Activated CD4-positive, CD25-positive, alpha-beta regulatory T cell treated with anti-CD3 and anti-CD28 coated beads, Interleukin-2, amount 50 U/mL, for 24 hours (primary cell): ENCODE data around the gene KIF3A.

Experiments
- ATAC-seq, 2 donors: fragments of 150-1000 bp; cut with Tn5 transposase; one replicate each; pipeline ENCODE4 v1.10.0; 2021; ENCODE audit warnings: mild to moderate bottlenecking in 1 of 2, moderate library complexity in 1 of 2

KIF3A gene

DNA sequence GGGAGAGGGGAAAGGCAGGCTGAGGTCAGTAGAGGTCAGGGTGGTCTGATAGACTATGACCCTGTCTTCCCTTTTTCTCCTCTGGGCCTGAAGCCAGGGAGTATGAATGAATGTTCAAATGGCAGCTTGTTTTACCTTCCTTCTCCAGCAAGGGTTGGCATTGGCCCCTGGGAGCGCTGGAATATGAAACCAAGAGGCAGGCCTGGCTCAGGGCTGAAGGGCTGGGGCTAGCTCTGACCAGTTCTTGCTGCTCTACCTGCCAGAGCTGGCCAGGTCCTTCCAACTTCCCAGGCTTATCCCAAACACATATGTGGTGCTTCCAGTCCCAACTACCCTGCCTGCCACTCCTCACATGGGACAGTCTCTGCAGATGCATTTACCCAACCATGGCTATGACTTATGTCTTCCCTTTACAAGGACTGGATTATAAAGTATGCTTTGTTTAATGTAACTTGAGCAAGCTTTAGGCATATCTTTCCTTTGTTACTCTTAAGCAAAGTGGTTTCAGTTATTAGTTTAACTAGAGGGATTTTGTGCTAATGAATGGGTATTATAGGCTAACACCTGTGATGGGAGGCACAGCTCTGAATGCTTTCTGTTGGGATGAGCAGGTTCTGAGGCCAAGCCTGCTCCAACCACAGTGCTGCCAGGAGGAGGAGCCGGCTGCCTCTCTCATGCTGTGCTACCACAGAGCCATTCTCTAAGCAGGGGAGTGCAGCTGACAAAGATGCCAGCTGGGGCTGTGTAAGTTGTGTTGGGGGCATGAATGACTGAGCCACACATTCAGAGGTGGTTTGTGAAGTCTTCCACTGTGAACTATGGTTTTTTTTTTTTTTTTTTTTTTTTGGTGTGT lies 16.0 kb upstream of the KIF3A start:
- peak; percentile 29 to 36 for ATAC-seq

GRCh38 chr5:132752581-132753125 lies 15.3 kb upstream of the KIF3A start:
- ATAC-seq, result no peak

- no peak for ATAC-seq
Measured at GRCh38 chr5:132751971-132752580, 14.7 kb upstream of the KIF3A start.

GRCh38 chr5:132751444-132751843 lies 14.1 kb upstream of the KIF3A start:
- peak; percentile 53 to 65 for ATAC-seq

DNA sequence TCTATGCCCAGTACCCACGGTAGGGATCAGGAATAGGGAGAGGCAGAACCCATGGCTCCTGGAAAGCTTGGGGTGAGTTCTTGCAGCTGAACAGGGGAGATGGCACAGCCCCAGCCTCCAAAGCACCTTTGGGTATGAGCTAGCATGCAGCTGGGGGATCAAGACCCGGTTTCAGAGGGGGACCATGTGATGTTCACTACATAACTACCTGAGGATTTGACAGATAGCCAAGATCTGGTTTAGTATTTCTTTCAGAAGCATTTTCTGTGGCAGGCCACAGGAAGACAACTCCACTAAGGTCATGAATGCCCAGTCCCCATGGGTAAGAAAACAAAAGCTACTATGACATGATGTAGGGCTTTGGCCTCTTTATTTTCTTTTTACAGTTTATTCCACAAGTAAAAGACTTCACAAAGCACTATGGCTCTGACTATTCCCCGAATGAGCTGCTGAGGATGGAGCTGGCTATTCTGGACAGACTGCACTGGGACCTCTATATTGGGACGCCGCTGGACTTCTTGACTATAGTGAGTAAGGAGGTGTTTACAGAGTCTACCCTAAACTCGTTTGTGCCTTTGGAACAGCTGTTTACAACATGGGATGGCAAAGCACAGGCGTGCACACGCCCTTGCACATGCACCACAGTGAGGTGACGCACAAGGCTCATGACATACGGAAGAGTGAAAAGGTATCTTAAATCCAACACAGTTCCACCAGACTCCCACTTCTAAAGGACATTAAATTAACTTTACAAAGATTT lies 13.3 kb upstream of the KIF3A start:
- no peak for ATAC-seq

- no peak for ATAC-seq
Measured at GRCh38 chr5:132749506-132749905, 12.2 kb upstream of the KIF3A start.

DNA sequence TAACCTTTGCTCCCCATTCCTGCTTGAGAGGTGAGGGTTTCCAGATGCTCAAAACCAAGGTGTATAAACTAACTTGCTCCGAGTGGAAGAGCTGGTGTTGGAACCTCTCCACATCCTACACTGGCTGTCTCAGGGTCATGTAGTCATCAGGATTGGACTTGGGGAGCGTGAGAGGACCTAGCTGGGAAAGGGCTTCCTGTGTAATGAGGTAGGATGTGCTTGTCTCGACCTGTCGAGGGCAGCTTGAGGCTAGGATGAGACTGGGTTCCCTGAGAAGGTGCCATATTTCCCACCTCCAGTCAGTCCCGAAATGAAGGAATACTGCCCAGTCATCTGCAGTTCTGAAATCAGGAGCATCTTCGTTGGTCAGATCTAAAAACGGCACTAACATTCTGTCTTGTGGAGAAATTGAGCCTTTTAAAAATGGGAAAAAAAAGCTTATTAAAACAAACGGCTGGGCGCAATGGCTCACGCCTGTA lies 11.2 kb upstream of the KIF3A start:
- no peak for ATAC-seq

GRCh38 chr5:132747616-132748440 lies 10.5 kb upstream of the KIF3A start:
- peak; percentile 30 to 40 for ATAC-seq

- ATAC-seq, result peak; percentile 70 to 71
Measured at GRCh38 chr5:132746954-132747615, 9.7 kb upstream of the KIF3A start, which contains the start of gene CCNI2. Gene CCNI2 (plus strand): TSS chr5:132747426. CDS start chr5:132747496, 70 bp downstream.

- no peak for ATAC-seq
Measured at GRCh38 chr5:132746592-132746953, 9.2 kb upstream of the KIF3A start.

- ATAC-seq, result no peak
Measured at GRCh38 chr5:132744659-132745058, 7.3 kb upstream of the KIF3A start.

DNA sequence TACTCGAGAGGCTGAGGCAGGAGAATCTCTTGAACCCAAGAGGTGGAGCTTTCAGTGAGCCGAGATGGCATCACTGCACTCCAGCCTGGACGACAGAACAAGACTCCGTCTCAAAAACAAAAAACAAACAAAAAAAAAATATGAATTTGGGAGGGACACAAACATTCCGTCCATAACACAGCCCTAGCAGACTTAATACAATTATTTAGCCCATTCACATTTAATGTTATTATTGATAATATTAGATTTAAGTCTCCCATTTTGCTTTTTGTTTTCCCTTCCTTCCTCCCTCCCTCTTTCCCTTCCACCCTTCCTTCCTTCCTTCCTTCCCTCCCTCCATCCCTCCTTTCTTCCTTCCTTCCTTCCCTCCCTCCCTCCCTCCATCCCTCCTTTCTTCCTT lies 5.3 kb upstream of the KIF3A start:
- ATAC-seq, result no peak

DNA sequence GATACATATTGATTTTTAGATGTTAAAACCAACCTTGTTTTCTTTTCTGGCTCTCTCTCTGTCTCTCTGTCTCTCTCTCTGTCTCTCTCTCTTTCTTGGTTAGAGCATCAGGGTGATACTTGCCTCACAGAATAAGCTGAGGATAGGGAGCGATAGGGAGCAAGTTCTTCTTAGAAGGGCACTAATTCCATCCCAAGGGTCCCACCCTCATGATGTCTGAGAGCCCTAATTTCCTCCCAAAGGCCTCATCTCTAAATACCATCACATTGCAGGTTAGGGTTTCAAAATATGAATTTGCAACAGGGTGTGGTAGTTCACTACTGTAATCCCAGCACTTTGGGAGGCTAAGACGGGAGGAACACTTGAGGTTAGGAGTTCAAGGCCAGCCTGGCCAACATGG lies 4.8 kb upstream of the KIF3A start:
- ATAC-seq, result no peak

- ATAC-seq, result no peak
Measured at GRCh38 chr5:132739232-132739631, 1.9 kb upstream of the KIF3A start.

- ATAC-seq, result no peak
Measured at GRCh38 chr5:132737982-132738681, 786 bp upstream of the KIF3A start.

- ATAC-seq, result no peak
Measured at GRCh38 chr5:132734687-132735086, 2.7 kb downstream of the KIF3A start.

DNA sequence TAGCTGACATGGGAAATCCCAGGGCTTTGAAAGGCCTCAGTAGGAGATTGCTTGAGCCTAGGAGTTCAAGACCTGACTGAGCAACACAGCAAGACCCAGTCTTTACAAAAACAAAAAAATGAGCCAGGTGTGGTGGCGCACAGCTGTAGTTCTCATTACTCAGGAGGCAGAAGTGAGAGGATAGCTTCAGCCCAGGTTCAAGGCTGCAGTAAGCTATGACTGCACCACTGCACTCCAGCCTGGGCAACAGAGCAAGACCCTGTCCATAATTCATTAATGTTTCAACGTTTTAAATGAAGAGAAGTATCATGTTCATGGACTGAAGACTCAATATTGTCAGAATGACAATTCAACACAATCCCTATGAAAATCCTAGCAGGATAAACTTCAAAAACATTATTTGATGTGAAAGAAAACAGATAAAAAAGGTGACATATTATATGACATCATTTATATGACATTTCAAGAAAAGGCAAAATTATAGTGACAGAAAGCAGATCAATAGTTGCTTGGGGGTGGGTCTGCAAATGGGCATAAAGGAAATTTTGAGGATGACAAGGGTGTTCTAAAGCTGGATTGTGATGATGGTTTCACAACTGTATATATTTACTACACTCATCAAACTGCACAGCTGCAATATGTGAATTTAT lies 3.7 kb downstream of the KIF3A start:
- no peak for ATAC-seq

DNA sequence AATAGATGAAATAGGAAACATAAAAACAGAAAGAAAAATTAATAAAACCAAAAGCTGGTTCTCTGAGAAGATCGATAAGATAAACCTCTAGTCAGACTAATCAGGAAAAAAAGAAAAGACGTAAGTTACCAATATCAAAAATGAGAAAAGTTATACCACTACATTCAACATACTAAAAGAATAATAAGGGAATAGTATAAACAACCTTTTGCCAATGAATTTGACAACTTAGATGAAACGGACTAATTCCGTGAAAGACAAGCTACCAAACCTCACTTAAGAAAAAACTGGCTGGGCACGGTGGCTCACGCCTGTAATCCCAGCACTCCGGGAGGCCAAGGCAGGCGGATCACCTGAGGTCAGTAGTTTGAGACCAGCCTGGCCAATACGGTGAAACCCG lies 7.5 kb downstream of the KIF3A start:
- no peak for ATAC-seq

GRCh38 chr5:132725745-132726144 lies 11.6 kb downstream of the KIF3A start:
- ATAC-seq, result no peak

GRCh38 chr5:132718544-132719312 lies 18.6 kb downstream of the KIF3A start:
- ATAC-seq, result no peak
